IMR-90 (cell line): Measurements from ENCODE around the gene GADL1. TPM values are rescaled to one million over a fixed set of nuclear protein-coding genes. Genes with fewer than 3 reads are reported as not detected.

Experiments used
- ATAC-seq: fragments of 200-7000 bp; cut with Tn5 transposase; 2 replicates; pipeline ENCODE4 v1.9.1; 2020; ENCODE audit warnings: low read depth, mild to moderate bottlenecking, moderate library complexity
- BruUV-seq: library from RNA; stranded (reverse); fragments of 400-500 nt; replicated peaks from 2 replicates; lab custom pipeline; 2021; lab: Mats Ljungman, UMichigan
- CTCF ChIA-PET: fragments of 300-600 bp; formaldehyde crosslinking; extraction: SDS; loops from one replicate; lab custom pipeline; 2021; ENCODE audit warnings: antibody characterized with exemption; lab: Yijun Ruan, JAX
- POLR2A ChIA-PET: fragments of 300-600 bp; sonication (Branson Sonifier 250); formaldehyde crosslinking; loops from one replicate; lab custom pipeline; 2022; ENCODE audit warnings: antibody characterized with exemption; ENCODE audit not compliant: unreplicated experiment; lab: Charles Lee
- DNase-seq: peaks from one replicate; pipeline ENCODE4 v3.0.0; 2013
- H2AFZ ChIP-seq: replicated peaks from 2 replicates; pipeline ENCODE3; 2013; ENCODE audit warnings: low read length, mild to moderate bottlenecking; ENCODE audit not compliant: poor library complexity
- H2AK5ac ChIP-seq: 2 replicates; pipeline ENCODE4 v1.6.1; 2013; ENCODE audit warnings: low read depth, low read length, inconsistent platforms
- H2AK9ac ChIP-seq: replicated peaks from 2 replicates; pipeline ENCODE3; 2013; ENCODE audit warnings: mild to moderate bottlenecking, low read depth, low read length, moderate library complexity; ENCODE audit not compliant: poor library complexity
- H2BK120ac ChIP-seq: 2 replicates; pipeline ENCODE4 v1.6.1; 2013; ENCODE audit warnings: low read depth, low read length, inconsistent platforms
- H2BK15ac ChIP-seq: 3 replicates; pipeline ENCODE4 v1.6.1; 2013; ENCODE audit warnings: low read depth, low read length, inconsistent platforms
- H2BK20ac ChIP-seq: 2 replicates; pipeline ENCODE4 v1.6.1; 2013; ENCODE audit warnings: low read depth, mild to moderate bottlenecking, inconsistent platforms, low read length, moderate library complexity
- H2BK5ac ChIP-seq: 2 replicates; pipeline ENCODE4 v1.6.1; 2013; ENCODE audit warnings: mild to moderate bottlenecking, low read depth, low read length, inconsistent platforms; ENCODE audit not compliant: poor library complexity, severe bottlenecking
- H3K14ac ChIP-seq: replicated peaks from 2 replicates; pipeline ENCODE4 v1.6.1; 2013; ENCODE audit warnings: low read depth, low read length, inconsistent platforms
- H3K18ac ChIP-seq: 2 replicates; pipeline ENCODE4 v1.6.1; 2013; ENCODE audit warnings: low read depth, low read length, control low read depth
- H3K23ac ChIP-seq: 2 replicates; pipeline ENCODE4 v1.6.1; 2013; ENCODE audit warnings: low read depth, low read length, inconsistent platforms
- H3K27ac ChIP-seq: 2 replicates; pipeline ENCODE4 v1.5.1; 2013; ENCODE audit warnings: mild to moderate bottlenecking, control low read depth, low read length; ENCODE audit not compliant: insufficient read depth
- H3K27me3 ChIP-seq: 2 replicates; pipeline ENCODE4 v1.6.1; 2013; ENCODE audit warnings: low read length; ENCODE audit not compliant: control insufficient read depth, insufficient read depth
- H3K36me3 ChIP-seq: 2 replicates; pipeline ENCODE4 v1.6.1; 2013; ENCODE audit warnings: low read length, mixed read lengths; ENCODE audit not compliant: control insufficient read depth, insufficient read depth
- H3K4ac ChIP-seq: 2 replicates; pipeline ENCODE4 v1.6.1; 2013; ENCODE audit warnings: low read depth, low read length, inconsistent platforms
- H3K4me1 ChIP-seq: 2 replicates; pipeline ENCODE4 v1.6.1; 2013; ENCODE audit warnings: low read length, mixed read lengths; ENCODE audit not compliant: control insufficient read depth, insufficient read depth
- H3K4me2 ChIP-seq: 2 replicates; pipeline ENCODE4 v1.6.1; 2013; ENCODE audit warnings: low read depth, mild to moderate bottlenecking, control low read depth, low read length, moderate library complexity
- H3K4me3 ChIP-seq: 2 replicates; pipeline ENCODE4 v1.5.1; 2013; ENCODE audit warnings: low read depth, mild to moderate bottlenecking, control low read depth, low read length, moderate library complexity; ENCODE audit not compliant: insufficient read depth
- H3K56ac ChIP-seq: 2 replicates; pipeline ENCODE4 v1.6.1; 2013; ENCODE audit warnings: low read length, inconsistent platforms; ENCODE audit not compliant: insufficient read depth; ENCODE audit errors: extremely low read depth
- H3K79me1 ChIP-seq, 2 experiments: 2 replicates each; pipeline ENCODE4 v1.6.1; 2013; ENCODE audit warnings: low read length in 2 of 2, inconsistent platforms in 1 of 2, low read depth in 1 of 2
- H3K9ac ChIP-seq: 2 replicates; pipeline ENCODE4 v1.6.1; 2013; ENCODE audit warnings: low read depth, low read length, control low read depth
- H3K9me1 ChIP-seq: 2 replicates; pipeline ENCODE4 v1.6.1; 2013; ENCODE audit warnings: low read length, inconsistent platforms; ENCODE audit not compliant: insufficient read depth
- H3K9me3 ChIP-seq: 2 replicates; pipeline ENCODE4 v1.6.1; 2013; ENCODE audit warnings: low read length; ENCODE audit not compliant: control insufficient read depth, insufficient read depth
- H4K20me1 ChIP-seq: 2 replicates; pipeline ENCODE4 v1.6.1; 2013; ENCODE audit warnings: low read length, inconsistent platforms; ENCODE audit not compliant: insufficient read depth
- H4K5ac ChIP-seq: 2 replicates; pipeline ENCODE4 v1.6.1; 2013; ENCODE audit warnings: mild to moderate bottlenecking, low read depth, low read length, control low read depth
- H4K8ac ChIP-seq, 2 experiments: 2 replicates each; pipeline ENCODE4 v1.6.1; 2013; ENCODE audit warnings: low read depth in 2 of 2, low read length in 2 of 2, control low read depth in 1 of 2, inconsistent platforms in 1 of 2
- H4K91ac ChIP-seq: 2 replicates; pipeline ENCODE4 v1.6.1; 2013; ENCODE audit warnings: low read depth, low read length, inconsistent platforms; ENCODE audit not compliant: insufficient read depth
- BHLHE40 ChIP-seq: fragments of 150-350 bp; IDR thresholded peaks from 2 replicates; pipeline ENCODE4 v1.6.1; 2016; ENCODE audit warnings: mild to moderate bottlenecking, low read depth, low read length
- CEBPB ChIP-seq: IDR thresholded peaks from 2 replicates; pipeline ENCODE4 v1.6.1; 2012; ENCODE audit warnings: low read depth, low read length, improper control_type of control experiment
- FOS ChIP-seq: fragments of 150-350 bp; IDR thresholded peaks from 2 replicates; pipeline ENCODE4 v1.6.1; 2016; ENCODE audit warnings: low read depth, low read length
- MAFK ChIP-seq: IDR thresholded peaks from 2 replicates; pipeline ENCODE4 v1.6.1; 2012; ENCODE audit warnings: low read depth, low read length, improper control_type of control experiment
- MAZ ChIP-seq: IDR thresholded peaks from 2 replicates; pipeline ENCODE4 v1.6.1; 2012; ENCODE audit warnings: low read depth, mild to moderate bottlenecking, low read length, improper control_type of control experiment, moderate library complexity, borderline replicate concordance
- MXI1 ChIP-seq: IDR thresholded peaks from 2 replicates; pipeline ENCODE4 v1.6.1; 2012; ENCODE audit warnings: low read depth, mild to moderate bottlenecking, low read length, moderate library complexity, borderline replicate concordance
- NFE2L2 ChIP-seq: fragments of 150-350 bp; IDR thresholded peaks from 2 replicates; pipeline ENCODE4 v1.6.1; 2016; ENCODE audit warnings: low read depth, mild to moderate bottlenecking, low read length
- POLR2A ChIP-seq: IDR thresholded peaks from 2 replicates; pipeline ENCODE4 v1.6.1; 2012; ENCODE audit warnings: mild to moderate bottlenecking, low read depth, low read length
- RCOR1 ChIP-seq: IDR thresholded peaks from 2 replicates; pipeline ENCODE4 v1.6.1; 2012; ENCODE audit warnings: mild to moderate bottlenecking, low read length, improper control_type of control experiment; ENCODE audit not compliant: insufficient replicate concordance
- RFX5 ChIP-seq: IDR thresholded peaks from 2 replicates; pipeline ENCODE4 v1.8.0; 2012; ENCODE audit warnings: low read depth, mild to moderate bottlenecking, low read length, moderate library complexity
- SMC3 ChIP-seq: fragments of 150-350 bp; IDR thresholded peaks from 2 replicates; pipeline ENCODE4 v1.6.1; 2016; ENCODE audit warnings: low read depth, mild to moderate bottlenecking, antibody characterized with exemption, low read length, moderate library complexity
- USF2 ChIP-seq: fragments of 150-350 bp; IDR thresholded peaks from 2 replicates; pipeline ENCODE4 v1.6.1; 2017; ENCODE audit warnings: mild to moderate bottlenecking, antibody characterized with exemption, low read length, low read depth
- WGBS, 2 experiments: methylation state at CpG; one replicate each; pipeline versions ENCODE4 v1.1.5 to v1.1.7; 2013; ENCODE audit warnings: missing lambda C conversion rate in 2 of 2; ENCODE audit not compliant: insufficient read length in 1 of 2; ENCODE audit errors: extremely low coverage in 2 of 2; 5-methylcytosine and 5-hydroxymethylcytosine counted together
- dilution Hi-C: fragments of 300-500 bp; cut with HindIII; formaldehyde crosslinking; loops from one replicate; pipeline ENCODE4 v1.14.3; 2018; ENCODE audit warnings: low sequenced_read_pairs; ENCODE audit not compliant: unreplicated experiment
- in situ Hi-C: fragments of 300-500 bp; cut with MboI; formaldehyde crosslinking; loops from 3 replicates; pipeline ENCODE4 v1.14.3; 2019; ENCODE audit warnings: low sequenced_read_pairs, inconsistent platforms, mixed read lengths
- intact Hi-C: fragments of 100-400 bp; cut with micrococcal nuclease; formaldehyde crosslinking; loops from 2 replicates; pipeline ENCODE4 v1.10.0; 2022
- polyA plus RNA-seq, 3 experiments: library from polyadenylated mRNA; depleted of rRNA; stranded (reverse); fragments of >200 nt; gene quantifications; 2 replicates each; pipeline ENCODE4 v1.2.3, GENCODE V29; 2012; ENCODE audit warnings: low replicate concordance in 1 of 3
- total RNA-seq: library from RNA; depleted of rRNA; stranded (reverse); fragments of >200 nt; gene quantifications from 2 replicates; pipeline ENCODE4 v1.2.3, GENCODE V29; 2012
- TF ChIP-seq, protein P1 (sequence below): conservative IDR thresholded peaks from 2 replicates; pipeline ENCODE4 v1.5.1; 2012; ENCODE audit warnings: mild to moderate bottlenecking, low read depth, low read length, improper control_type of control experiment

Gene GADL1
- total and polyA plus RNA-seq, 2 of the 4 experiments (the other 2 are of a cell fraction): not detected

- H3K9me1 ChIP-seq: no peaks in the 10 kb centered on the region
- H3K56ac ChIP-seq: no peak overlapping the region
- DNase-seq (no peak), ATAC-seq (no peak)
- no peak overlapping the region for H3K27ac ChIP-seq
- H2AK5ac ChIP-seq: no peak overlapping the region
- H3K4ac ChIP-seq: no peak overlapping the region
- H2BK20ac ChIP-seq: no peak overlapping the region
- no peak overlapping the region for H4K8ac ChIP-seq
- H3K27me3 ChIP-seq: peaks cover 5% of the 10 kb centered on the region
- in situ Hi-C loops (no loop called here), dilution Hi-C loops (no loop called here), intact Hi-C loops (no loop called here)
- no TSS peak for BruUV-seq
- H4K91ac ChIP-seq: no peak overlapping the region
- H3K4me2 ChIP-seq: no peak overlapping the region
- no peak overlapping the region for H3K18ac ChIP-seq
- no peak overlapping the region for H2BK120ac ChIP-seq
- no peaks in the 10 kb centered on the region for H3K4me1 ChIP-seq
- H4K5ac ChIP-seq: no peak overlapping the region
- ChIA-PET POLR2A (no interaction called here), CTCF (no interaction called here)
- TF ChIP-seq CEBPB (no peak), MXI1 (no peak), MAZ (no peak), NFE2L2 (no peak), USF2 (no peak), FOS (no peak), RFX5 (no peak), POLR2A (no peak), SMC3 (no peak), MAFK (no peak), RCOR1 (no peak), BHLHE40 (no peak)
- TF ChIP-seq, protein P1, sequence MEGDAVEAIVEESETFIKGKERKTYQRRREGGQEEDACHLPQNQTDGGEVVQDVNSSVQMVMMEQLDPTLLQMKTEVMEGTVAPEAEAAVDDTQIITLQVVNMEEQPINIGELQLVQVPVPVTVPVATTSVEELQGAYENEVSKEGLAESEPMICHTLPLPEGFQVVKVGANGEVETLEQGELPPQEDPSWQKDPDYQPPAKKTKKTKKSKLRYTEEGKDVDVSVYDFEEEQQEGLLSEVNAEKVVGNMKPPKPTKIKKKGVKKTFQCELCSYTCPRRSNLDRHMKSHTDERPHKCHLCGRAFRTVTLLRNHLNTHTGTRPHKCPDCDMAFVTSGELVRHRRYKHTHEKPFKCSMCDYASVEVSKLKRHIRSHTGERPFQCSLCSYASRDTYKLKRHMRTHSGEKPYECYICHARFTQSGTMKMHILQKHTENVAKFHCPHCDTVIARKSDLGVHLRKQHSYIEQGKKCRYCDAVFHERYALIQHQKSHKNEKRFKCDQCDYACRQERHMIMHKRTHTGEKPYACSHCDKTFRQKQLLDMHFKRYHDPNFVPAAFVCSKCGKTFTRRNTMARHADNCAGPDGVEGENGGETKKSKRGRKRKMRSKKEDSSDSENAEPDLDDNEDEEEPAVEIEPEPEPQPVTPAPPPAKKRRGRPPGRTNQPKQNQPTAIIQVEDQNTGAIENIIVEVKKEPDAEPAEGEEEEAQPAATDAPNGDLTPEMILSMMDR: no peak
- no peak overlapping the region for H2AK9ac ChIP-seq
- H3K4me3 ChIP-seq: no peak overlapping the region
- H3K9me3 ChIP-seq: no peaks in the 10 kb centered on the region
- no peak overlapping the region for H2BK15ac ChIP-seq
- H2BK5ac ChIP-seq: no peak overlapping the region
- WGBS, 2 experiments: 72% methylated on average over 3 of the region's 5 CpGs; no CpG with 5 or more reads in 1 of the 2 experiments
- no peaks in the 10 kb centered on the region for H3K79me1 ChIP-seq
- no peak overlapping the region for H3K9ac ChIP-seq
- H2AFZ ChIP-seq: no peak overlapping the region
- H3K36me3 ChIP-seq: no peaks in the 10 kb centered on the region
- H4K20me1 ChIP-seq: no peaks in the 10 kb centered on the region
- no peak overlapping the region for H3K14ac ChIP-seq
- H3K23ac ChIP-seq: no peak overlapping the region
Observed at GRCh38 chr3:30864132-30864531, 30.3 kb downstream of the GADL1 start.
